KOPT-K1 (cell line): ENCODE results near the gene GABRG3.

Source experiments
- H3K27ac ChIP-seq: fragments of 200-600 bp; sonication (generic); 2 replicates; pipeline ENCODE4 v1.5.1; 2016; ENCODE audit warnings: antibody characterized with exemption, mild to moderate bottlenecking, low read depth, low read length; ENCODE audit not compliant: poor library complexity, severe bottlenecking
- H3K36me3 ChIP-seq: fragments of 200-600 bp; sonication (generic); 2 replicates; pipeline ENCODE4 v1.5.1; 2017; ENCODE audit warnings: antibody characterized with exemption, mild to moderate bottlenecking, low read length, moderate library complexity; ENCODE audit not compliant: insufficient read depth
- H3K9me3 ChIP-seq: fragments of 200-600 bp; sonication (generic); 2 replicates; pipeline ENCODE4 v1.5.1; 2017; ENCODE audit warnings: antibody characterized with exemption, low read length, mild to moderate bottlenecking; ENCODE audit not compliant: insufficient read depth, poor library complexity, severe bottlenecking

Gene GABRG3

GRCh38 chr15:27449941-27450340, 479.0 kb downstream of the GABRG3 start:
- Histone ChIP-seq H3K27ac (no peak overlapping the region), H3K9me3 (no peaks in the 10 kb centered on the region)

GRCh38 chr15:27454281-27455075, 483.5 kb downstream of the GABRG3 start:
- Histone ChIP-seq H3K27ac (no peak overlapping the region), H3K9me3 (no peaks in the 10 kb centered on the region), H3K36me3 (no peaks in the 10 kb centered on the region)

More at GRCh38 chr15:27449941-27450340, 479.0 kb downstream of the GABRG3 start:
- no peaks in the 10 kb centered on the region for H3K36me3 ChIP-seq

GRCh38 chr15:27456807-27457206, 485.8 kb downstream of the GABRG3 start:
- no peaks in the 10 kb centered on the region for H3K9me3 ChIP-seq
- no peaks in the 10 kb centered on the region for H3K36me3 ChIP-seq
- H3K27ac ChIP-seq, result no peak overlapping the region

GRCh38 chr15:27457766-27458165, 486.8 kb downstream of the GABRG3 start:
- Histone ChIP-seq H3K27ac (no peak overlapping the region), H3K36me3 (no peaks in the 10 kb centered on the region), H3K9me3 (no peaks in the 10 kb centered on the region)

GRCh38 chr15:27458345-27459084, 487.5 kb downstream of the GABRG3 start:
- no peaks in the 10 kb centered on the region for H3K36me3 ChIP-seq
- H3K27ac ChIP-seq, result no peak overlapping the region

GRCh38 chr15:27459836-27460235, 488.9 kb downstream of the GABRG3 start:
- no peak overlapping the region for H3K27ac ChIP-seq
- no peaks in the 10 kb centered on the region for H3K9me3 ChIP-seq
- no peaks in the 10 kb centered on the region for H3K36me3 ChIP-seq

More at GRCh38 chr15:27458345-27459084, 487.5 kb downstream of the GABRG3 start:
- H3K9me3 ChIP-seq, result no peaks in the 10 kb centered on the region

- H3K36me3 ChIP-seq, result no peaks in the 10 kb centered on the region
- no peaks in the 10 kb centered on the region for H3K9me3 ChIP-seq
- no peak overlapping the region for H3K27ac ChIP-seq
Observed at GRCh38 chr15:27461181-27461580, 490.2 kb downstream of the GABRG3 start.

GRCh38 chr15:27463525-27464088, 492.6 kb downstream of the GABRG3 start:
- no peak overlapping the region for H3K27ac ChIP-seq
- H3K9me3 ChIP-seq, result no peaks in the 10 kb centered on the region
- no peaks in the 10 kb centered on the region for H3K36me3 ChIP-seq

GRCh38 chr15:27464941-27465612, 494.1 kb downstream of the GABRG3 start:
- Histone ChIP-seq H3K9me3 (no peaks in the 10 kb centered on the region), H3K27ac (no peak overlapping the region), H3K36me3 (no peaks in the 10 kb centered on the region)

GRCh38 chr15:27466758-27467157, 495.8 kb downstream of the GABRG3 start:
- no peak overlapping the region for H3K27ac ChIP-seq
- H3K36me3 ChIP-seq, result no peaks in the 10 kb centered on the region
- no peaks in the 10 kb centered on the region for H3K9me3 ChIP-seq

- Histone ChIP-seq H3K36me3 (no peaks in the 10 kb centered on the region), H3K27ac (no peak overlapping the region), H3K9me3 (no peaks in the 10 kb centered on the region)
Observed at GRCh38 chr15:27468151-27468591, 497.2 kb downstream of the GABRG3 start.

GRCh38 chr15:27473845-27474244, 502.9 kb downstream of the GABRG3 start:
- Histone ChIP-seq H3K36me3 (no peaks in the 10 kb centered on the region), H3K9me3 (no peaks in the 10 kb centered on the region), H3K27ac (no peak overlapping the region)

- Histone ChIP-seq H3K27ac (no peak overlapping the region), H3K9me3 (no peaks in the 10 kb centered on the region), H3K36me3 (no peaks in the 10 kb centered on the region)
Observed at GRCh38 chr15:27475395-27475794, 504.4 kb downstream of the GABRG3 start.

GRCh38 chr15:27479296-27480140, 508.5 kb downstream of the GABRG3 start:
- Histone ChIP-seq H3K27ac (no peak overlapping the region), H3K9me3 (no peaks in the 10 kb centered on the region), H3K36me3 (no peaks in the 10 kb centered on the region)
